H1 (cell line): ENCODE results near the gene BBS9.

ENCODE experiments used
- CTCF ChIP-seq, 3 experiments: IDR thresholded peaks; 1 replicate in 2 of 3; 2 replicates in 1 of 3; pipeline versions ENCODE4 v1.5.1 to v1.6.1; 2011; ENCODE audit warnings: low read length in 3 of 3, mild to moderate bottlenecking in 3 of 3, inconsistent platforms in 2 of 3, low read depth in 1 of 3, moderate library complexity in 1 of 3; ENCODE audit not compliant: insufficient read depth in 1 of 3; ENCODE audit errors: control extremely low read depth in 1 of 3
- EGR1 ChIP-seq: IDR thresholded peaks from 2 replicates; pipeline ENCODE4 v1.6.1; 2011; ENCODE audit warnings: low read depth, low read length, borderline replicate concordance
- TEAD4 ChIP-seq: IDR thresholded peaks from 2 replicates; pipeline ENCODE4 v1.6.1; 2012; ENCODE audit warnings: low read depth, low read length, inconsistent platforms, mixed read lengths

- TF ChIP-seq TEAD4 (no peak), CTCF (IDR thresholded peaks at IDR 0.05; ENCODE audit: control extremely low read depth in 1 of 3, insufficient read depth in 1 of 3, low read depth in 1 of 3, low read length in 3 of 3) (no peak), EGR1 (no peak)
These were observed 462.1 kb downstream of the BBS9 start for GRCh38 chr7:33591490-33591889.
